Measurements from ENCODE around the gene ACADVL.

The ACADVL gene

GRCh38 chr17:7235693-7236665, 16.2 kb downstream of the ACADVL start:
- Histone ChIP-seq H3K4me1 (ENCODE audit: control insufficient read depth, insufficient read depth, low read length) (peaks cover 15% of the 10 kb centered on the region), H3K27me3 (ENCODE audit: control insufficient read depth, insufficient read depth, low read length) (no peaks in the 10 kb centered on the region), H3K4me3 (ENCODE audit: low read length) (no peak overlapping the region), H3K9ac (ENCODE audit: low read length) (no peak overlapping the region), H3K27ac (ENCODE audit: low read depth, low read length) (no peak overlapping the region), H3K36me3 (ENCODE audit: control insufficient read depth, insufficient read depth, low read length) (peaks cover 11% of the 10 kb centered on the region)

DNA sequence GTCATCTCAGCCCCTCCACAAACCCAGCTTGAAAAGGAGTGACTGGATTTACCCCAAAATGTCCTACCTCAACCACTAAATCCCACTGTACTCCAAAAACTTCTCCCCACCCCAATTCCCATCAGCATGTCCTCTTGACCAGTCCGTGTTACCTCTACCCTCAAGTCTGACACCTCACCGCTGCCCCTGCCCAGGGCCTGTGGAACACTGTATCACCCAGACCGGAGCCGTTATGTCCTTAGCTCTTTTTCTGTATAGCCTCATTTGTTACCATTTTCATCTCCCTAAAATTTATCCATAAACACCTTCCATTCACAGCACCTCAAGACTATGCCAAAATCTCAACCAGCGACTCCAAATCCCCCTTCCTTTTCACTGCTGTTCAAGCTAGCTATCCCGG, 17.1 kb downstream of the ACADVL start:
- no peak overlapping the region for H3K9ac ChIP-seq (ENCODE audit: low read length)
- H3K27me3 ChIP-seq (ENCODE audit: control insufficient read depth, insufficient read depth, low read length), result no peaks in the 10 kb centered on the region
- no peak overlapping the region for H3K4me3 ChIP-seq (ENCODE audit: low read length)
- peak overlapping the region; percentile 87 for H3K27ac ChIP-seq (ENCODE audit: low read depth, low read length)
- peaks cover 14% of the 10 kb centered on the region for H3K36me3 ChIP-seq (ENCODE audit: control insufficient read depth, insufficient read depth, low read length)
- H3K4me1 ChIP-seq (ENCODE audit: control insufficient read depth, insufficient read depth, low read length), result peaks cover 20% of the 10 kb centered on the region

DNA sequence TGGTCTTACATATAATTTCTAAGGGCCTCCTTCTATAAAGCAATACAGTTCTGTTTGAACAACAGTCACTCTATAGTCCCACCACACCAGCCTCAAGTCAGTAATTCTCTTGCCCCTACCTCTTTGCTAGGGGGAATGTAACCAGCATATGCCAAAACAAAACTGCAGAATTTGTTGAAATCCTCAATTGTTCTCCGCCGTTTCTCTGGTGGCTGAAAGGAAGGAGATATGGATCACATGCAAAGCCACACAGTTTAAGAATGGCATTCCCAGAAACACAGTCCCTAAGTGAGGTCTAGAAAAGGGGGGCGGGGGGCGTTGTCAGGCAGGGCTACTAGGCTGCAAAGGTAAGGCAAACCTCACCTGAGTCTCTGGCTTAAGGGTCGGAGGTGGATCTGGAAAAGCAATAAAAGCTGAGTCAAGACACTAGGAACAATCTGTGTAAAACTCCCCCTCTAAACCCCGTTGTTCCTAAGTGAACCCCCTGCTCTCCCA, 17.6 kb downstream of the ACADVL start:
- Histone ChIP-seq H3K4me1 (ENCODE audit: control insufficient read depth, insufficient read depth, low read length) (peaks cover 20% of the 10 kb centered on the region), H3K36me3 (ENCODE audit: control insufficient read depth, insufficient read depth, low read length) (peaks cover 14% of the 10 kb centered on the region), H3K4me3 (ENCODE audit: low read length) (peak overlapping the region; percentile 54), H3K27ac (ENCODE audit: low read depth, low read length) (peak overlapping the region; percentile 87), H3K27me3 (ENCODE audit: control insufficient read depth, insufficient read depth, low read length) (no peaks in the 10 kb centered on the region), H3K9ac (ENCODE audit: low read length) (peak overlapping the region; percentile 10)

DNA sequence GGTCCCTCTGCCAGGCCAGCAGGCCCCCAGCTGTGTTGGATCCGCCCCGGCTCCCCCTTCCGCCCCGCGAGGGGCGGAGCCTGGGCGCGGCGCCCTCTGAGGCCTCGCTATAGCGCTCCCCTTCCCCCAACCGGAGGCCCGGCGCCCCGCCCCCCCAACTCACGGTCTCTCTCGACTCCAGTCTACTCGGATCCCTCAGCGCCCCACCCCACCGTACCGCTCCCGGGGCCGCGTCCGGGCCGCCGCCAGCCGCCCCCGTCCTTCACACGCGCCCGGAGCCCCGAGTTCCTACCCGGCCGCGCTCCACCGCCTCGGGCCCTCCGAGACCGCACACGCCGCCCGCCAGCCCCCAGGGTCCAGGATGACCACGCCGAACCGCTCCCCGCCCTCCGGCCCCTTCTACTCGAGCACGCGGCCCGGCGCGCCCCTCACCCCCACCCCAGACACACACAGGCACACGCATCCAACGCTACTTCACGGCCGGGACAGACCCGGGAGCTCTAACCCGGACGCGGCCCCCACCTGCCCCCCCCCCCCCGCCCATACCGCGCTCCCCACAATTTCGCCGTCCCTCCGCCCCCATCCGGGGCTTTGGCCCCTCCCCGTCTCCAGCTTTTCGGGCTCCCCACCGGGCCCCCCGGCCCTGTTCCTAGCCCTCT, 18.2 kb downstream of the ACADVL start:
- peak overlapping the region; percentile 47 for H3K9ac ChIP-seq (ENCODE audit: low read length)
- H3K27ac ChIP-seq (ENCODE audit: low read depth, low read length), result peak overlapping the region; percentile 87
- H3K27me3 ChIP-seq (ENCODE audit: control insufficient read depth, insufficient read depth, low read length), result no peaks in the 10 kb centered on the region
- H3K36me3 ChIP-seq (ENCODE audit: control insufficient read depth, insufficient read depth, low read length), result peaks cover 14% of the 10 kb centered on the region
- H3K4me3 ChIP-seq (ENCODE audit: low read length), result peak overlapping the region; percentile 87
- H3K4me1 ChIP-seq (ENCODE audit: control insufficient read depth, insufficient read depth, low read length), result peaks cover 20% of the 10 kb centered on the region

DNA sequence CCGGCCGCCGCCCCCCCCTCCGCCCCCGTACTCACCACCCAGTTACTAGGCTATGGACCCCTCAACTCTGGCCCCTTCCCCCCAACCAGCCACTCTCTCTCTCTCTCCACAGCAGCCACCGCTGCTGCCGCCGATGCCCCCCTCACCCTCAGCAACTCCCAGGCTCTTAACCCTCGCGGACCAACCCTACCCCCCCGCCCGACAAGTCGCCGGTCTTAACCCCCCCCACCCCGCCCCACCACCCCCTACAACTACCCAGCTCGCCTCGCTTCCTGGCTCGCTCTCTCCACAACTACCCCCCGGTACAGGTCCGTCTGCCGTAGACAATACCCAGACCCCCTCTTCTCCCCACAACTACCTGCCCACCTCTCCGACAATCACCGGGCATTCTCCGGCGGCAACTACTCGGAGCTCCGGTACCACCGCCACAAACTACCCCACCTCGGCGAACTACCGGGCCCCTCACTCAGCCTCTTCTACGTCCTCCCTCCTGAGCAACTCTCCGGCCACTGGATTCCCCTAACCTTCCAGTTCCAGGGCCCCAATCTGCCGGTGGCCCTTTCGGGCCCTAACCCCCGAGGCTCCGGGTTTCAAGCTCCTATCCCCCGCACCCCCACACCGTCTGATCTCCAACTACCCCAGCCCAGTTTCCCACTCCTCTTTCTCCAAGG, 18.8 kb downstream of the ACADVL start:
- Histone ChIP-seq H3K9ac (ENCODE audit: low read length) (peak overlapping the region; percentile 81), H3K4me1 (ENCODE audit: control insufficient read depth, insufficient read depth, low read length) (peaks cover 18% of the 10 kb centered on the region)

DNA sequence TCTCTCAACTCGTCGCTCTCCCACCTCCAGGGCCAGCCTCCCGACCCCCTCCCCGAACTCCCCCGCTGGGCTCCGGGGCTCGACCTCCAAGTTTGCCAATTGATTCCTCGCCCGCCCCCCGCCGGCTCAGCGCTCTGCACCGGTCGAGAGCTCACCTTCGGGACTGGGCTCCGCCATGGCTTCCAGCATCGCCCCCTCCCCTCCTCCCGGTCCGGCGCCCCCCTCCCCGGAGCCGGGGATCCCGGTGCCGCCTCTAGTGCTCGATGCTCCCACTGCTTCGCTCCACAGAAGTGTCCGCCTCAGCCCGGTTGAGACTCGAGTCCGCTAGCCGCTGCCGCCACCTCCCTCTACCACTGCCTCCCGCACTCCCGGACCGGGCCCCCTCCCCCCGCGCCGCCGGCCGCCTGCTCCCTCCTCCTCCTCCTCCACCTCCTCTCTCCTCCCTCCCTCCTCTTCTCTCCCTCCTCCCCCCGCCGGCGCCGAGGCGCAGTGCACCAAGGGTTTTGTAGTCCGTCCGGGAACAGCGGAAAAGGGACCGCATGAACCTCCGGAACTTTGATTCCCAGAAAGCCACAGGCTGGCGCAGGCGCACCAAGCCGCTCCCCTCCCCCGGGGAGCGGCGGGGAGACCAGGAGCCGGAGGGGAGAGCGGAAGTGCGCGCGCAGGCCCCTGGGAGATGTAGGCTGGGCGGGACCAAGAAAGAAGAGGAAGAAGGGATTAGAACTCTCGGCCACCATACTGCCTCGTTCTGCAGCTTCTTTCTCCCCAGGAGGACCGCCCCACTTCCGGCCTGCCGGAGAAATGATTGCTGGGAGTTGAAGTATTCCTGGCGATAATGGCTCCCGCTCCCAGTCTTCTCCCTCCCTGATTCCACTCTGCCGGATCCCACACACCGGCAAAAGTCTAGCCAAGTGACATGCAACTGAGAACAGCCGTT, 19.6 kb downstream of the ACADVL start, which contains the start of gene PHF23:
Gene PHF23 (minus strand): TSS at position 367 of the 937 bp plus-strand sequence. CDS start 178 bp downstream, at position 189.
- peaks cover 18% of the 10 kb centered on the region for H3K4me1 ChIP-seq (ENCODE audit: control insufficient read depth, insufficient read depth, low read length)
- H3K4me3 ChIP-seq (ENCODE audit: low read length), result peak within 1 kb of the TSS; percentile 87
- H3K27me3 ChIP-seq (ENCODE audit: control insufficient read depth, insufficient read depth, low read length), result no peaks in the 10 kb centered on the region
- H3K36me3 ChIP-seq (ENCODE audit: control insufficient read depth, insufficient read depth, low read length), result peaks cover 18% of the 10 kb centered on the region
- H3K27ac ChIP-seq (ENCODE audit: low read depth, low read length), result peak within 1 kb of the TSS; percentile 90
- peak within 1 kb of the TSS; percentile 81 for H3K9ac ChIP-seq (ENCODE audit: low read length)

More for the DNA sequence above, 18.8 kb downstream of the ACADVL start:
- Histone ChIP-seq H3K4me3 (ENCODE audit: low read length) (peak overlapping the region; percentile 87), H3K27ac (ENCODE audit: low read depth, low read length) (peak overlapping the region; percentile 90), H3K36me3 (ENCODE audit: control insufficient read depth, insufficient read depth, low read length) (peaks cover 14% of the 10 kb centered on the region), H3K27me3 (ENCODE audit: control insufficient read depth, insufficient read depth, low read length) (no peaks in the 10 kb centered on the region)

DNA sequence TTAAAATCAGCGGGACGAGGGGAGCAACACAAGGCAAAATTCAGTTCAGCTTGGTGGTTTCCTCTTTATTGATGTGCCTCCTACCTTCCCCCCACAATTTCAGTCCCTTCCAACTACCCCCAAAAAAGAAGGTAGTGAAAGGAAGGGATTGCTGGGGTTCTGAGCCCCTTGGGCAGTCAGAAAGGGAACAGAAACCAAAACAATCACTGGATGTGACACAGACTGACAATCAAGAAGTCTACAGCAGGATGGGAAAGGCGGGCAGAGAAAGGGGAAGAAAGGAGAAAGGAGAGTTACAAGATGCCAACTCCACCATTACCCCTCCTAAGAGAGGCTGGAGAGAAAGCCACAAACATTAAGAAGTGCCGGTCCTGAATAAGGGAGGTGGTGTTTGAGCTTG, 20.6 kb downstream of the ACADVL start:
- H3K4me1 ChIP-seq (ENCODE audit: control insufficient read depth, insufficient read depth, low read length), result peaks cover 18% of the 10 kb centered on the region
- no peak overlapping the region for H3K27ac ChIP-seq (ENCODE audit: low read depth, low read length)
- peaks cover 18% of the 10 kb centered on the region for H3K36me3 ChIP-seq (ENCODE audit: control insufficient read depth, insufficient read depth, low read length)
- no peak overlapping the region for H3K9ac ChIP-seq (ENCODE audit: low read length)
- H3K4me3 ChIP-seq (ENCODE audit: low read length), result no peak overlapping the region
- no peaks in the 10 kb centered on the region for H3K27me3 ChIP-seq (ENCODE audit: control insufficient read depth, insufficient read depth, low read length)

- peak overlapping the region; percentile 84 for H3K4me3 ChIP-seq (ENCODE audit: low read length)
- H3K36me3 ChIP-seq (ENCODE audit: control insufficient read depth, insufficient read depth, low read length), result peaks cover 17% of the 10 kb centered on the region
- peaks cover 18% of the 10 kb centered on the region for H3K4me1 ChIP-seq (ENCODE audit: control insufficient read depth, insufficient read depth, low read length)
- H3K9ac ChIP-seq (ENCODE audit: low read length), result peak overlapping the region; percentile 13
- peak overlapping the region; percentile 98 for H3K27ac ChIP-seq (ENCODE audit: low read depth, low read length)
- H3K27me3 ChIP-seq (ENCODE audit: control insufficient read depth, insufficient read depth, low read length), result no peaks in the 10 kb centered on the region
These were observed 21.5 kb downstream of the ACADVL start for GRCh38 chr17:7241090-7241733.

GRCh38 chr17:7241783-7242716, 22.3 kb downstream of the ACADVL start, which contains the start of gene GABARAP:
Gene GABARAP, minus strand, starts transcription at chr17:7242449. Its CDS starts 119 bp downstream, at chr17:7242330.
- Histone ChIP-seq H3K4me3 (ENCODE audit: low read length) (peak within 1 kb of the TSS; percentile 84), H3K4me1 (ENCODE audit: control insufficient read depth, insufficient read depth, low read length) (peaks cover 15% of the 10 kb centered on the region), H3K27ac (ENCODE audit: low read depth, low read length) (peak within 1 kb of the TSS; percentile 98), H3K9ac (ENCODE audit: low read length) (peak within 1 kb of the TSS; percentile 88), H3K36me3 (ENCODE audit: control insufficient read depth, insufficient read depth, low read length) (peaks cover 25% of the 10 kb centered on the region), H3K27me3 (ENCODE audit: control insufficient read depth, insufficient read depth, low read length) (no peaks in the 10 kb centered on the region)

- Histone ChIP-seq H3K9ac (ENCODE audit: low read length) (peak overlapping the region; percentile 88), H3K36me3 (ENCODE audit: control insufficient read depth, insufficient read depth, low read length) (peaks cover 25% of the 10 kb centered on the region), H3K27ac (ENCODE audit: low read depth, low read length) (peak overlapping the region; percentile 98), H3K4me3 (ENCODE audit: low read length) (peak overlapping the region; percentile 84), H3K27me3 (ENCODE audit: control insufficient read depth, insufficient read depth, low read length) (no peaks in the 10 kb centered on the region), H3K4me1 (ENCODE audit: control insufficient read depth, insufficient read depth, low read length) (peaks cover 11% of the 10 kb centered on the region)
These were observed 23.1 kb downstream of the ACADVL start for GRCh38 chr17:7242717-7243452.

Data from rectal smooth muscle tissue (tissue), 1 donor.